Endometrial microvascular endothelial cells (primary cell): Measurements from ENCODE around the gene KCNMA1. TPM values are rescaled to one million over a fixed set of nuclear protein-coding genes. Genes with fewer than 3 reads are reported as not detected.
"Not testable (repeated sequence)": the region's sequence is repeated elsewhere in the genome, so short reads cannot be mapped to it uniquely, and the experiment has no call there.

Experiments
- in situ Hi-C: cut with HindIII; loops from 2 replicates; pipeline ENCODE4 v1.10.0; 2017; ENCODE audit warnings: low sequenced_read_pairs, low pct_unique_long_range_greater_than_20kb; ENCODE audit errors: inconsistent ontology term
- total RNA-seq: library from RNA; depleted of rRNA; stranded (reverse); fragments of >200 nt; gene quantifications from one replicate; pipeline ENCODE4 v1.2.3, GENCODE V29; 2015; ENCODE audit errors: inconsistent ontology term

Gene KCNMA1
- total RNA-seq, 1 donor from 2014 or later: 0.09 TPM

DNA sequence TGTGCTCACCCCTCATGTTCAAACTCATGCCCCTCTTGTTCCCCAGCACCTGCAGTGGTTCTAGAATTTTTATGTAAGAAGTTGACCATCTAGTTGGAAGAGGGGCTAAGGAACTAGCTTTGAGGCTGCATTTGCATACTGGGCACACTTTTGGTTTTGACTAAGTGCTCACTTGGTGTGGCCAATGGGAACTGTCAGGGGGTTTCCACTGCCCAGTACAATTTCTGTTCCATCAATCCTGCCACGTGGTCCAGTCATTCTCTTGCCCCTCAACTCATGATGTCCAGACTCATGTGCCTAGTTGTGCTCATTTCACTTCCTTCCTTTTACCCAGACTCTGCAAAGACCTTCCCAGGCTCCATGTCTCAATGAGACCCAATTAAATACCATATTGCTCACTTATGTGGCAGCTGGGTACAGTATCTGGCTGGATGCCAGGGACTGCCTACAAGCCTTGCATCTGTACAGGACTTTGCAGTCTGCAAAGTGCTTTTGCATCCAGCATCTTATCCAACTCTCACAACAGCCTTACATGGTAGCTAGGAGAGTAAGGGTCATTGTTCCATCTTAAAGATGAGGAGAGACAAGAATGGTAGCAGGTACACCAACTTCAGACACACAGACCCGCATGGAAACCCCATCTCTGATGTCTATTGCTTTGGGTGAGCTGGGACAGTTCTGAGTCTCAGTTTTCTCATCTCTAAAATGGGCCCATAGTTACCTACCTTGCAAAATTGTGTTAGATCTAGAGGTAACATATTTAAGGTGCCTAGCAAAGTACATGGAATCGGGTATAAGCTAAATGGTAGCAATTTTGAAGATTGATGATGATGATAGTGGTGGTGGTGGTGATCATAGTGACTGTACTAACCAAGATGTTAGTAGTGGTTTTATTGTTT lies 30.1 kb upstream of the KCNMA1 start:
- in situ Hi-C loops: no loop called here

DNA sequence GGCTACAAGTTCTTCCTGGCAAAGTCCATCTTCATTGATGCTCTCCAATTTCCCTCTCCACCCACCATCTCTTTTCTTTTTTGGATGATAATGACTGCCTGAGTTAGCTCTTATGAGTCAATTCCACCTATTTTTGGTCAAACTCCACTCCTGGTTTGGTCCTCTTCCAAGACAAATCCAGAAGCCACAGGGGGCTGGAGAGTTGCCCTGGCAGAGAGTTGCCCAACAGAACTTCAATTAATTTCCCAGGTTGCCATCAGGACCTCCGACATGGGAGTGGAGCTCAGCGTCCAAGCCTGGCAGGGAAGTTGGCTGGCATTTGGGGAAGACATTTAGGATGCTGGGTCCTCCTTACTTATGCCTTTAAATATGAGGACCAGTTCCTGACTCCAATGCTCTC lies 29.2 kb upstream of the KCNMA1 start:
- in situ Hi-C loops: no loop called here

DNA sequence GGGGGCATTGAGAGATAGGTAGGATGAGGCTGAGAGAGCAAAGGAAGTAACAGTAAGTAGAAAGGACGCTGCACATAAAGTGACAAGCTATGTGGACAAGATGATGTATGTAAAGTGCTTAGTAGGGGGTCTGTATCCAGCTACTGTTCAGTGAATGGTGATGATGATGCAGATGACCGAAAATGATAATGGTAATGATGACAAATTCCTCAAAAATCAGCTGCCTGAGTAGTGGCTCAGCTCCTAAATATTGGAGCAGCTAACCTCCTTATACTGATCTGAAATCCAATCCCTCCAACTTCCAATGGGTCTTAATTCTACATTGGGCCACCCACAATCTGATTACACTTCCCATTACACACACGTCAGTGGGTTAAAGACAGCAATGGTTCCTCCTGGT lies 27.1 kb upstream of the KCNMA1 start:
- in situ Hi-C loops: no loop called here

DNA sequence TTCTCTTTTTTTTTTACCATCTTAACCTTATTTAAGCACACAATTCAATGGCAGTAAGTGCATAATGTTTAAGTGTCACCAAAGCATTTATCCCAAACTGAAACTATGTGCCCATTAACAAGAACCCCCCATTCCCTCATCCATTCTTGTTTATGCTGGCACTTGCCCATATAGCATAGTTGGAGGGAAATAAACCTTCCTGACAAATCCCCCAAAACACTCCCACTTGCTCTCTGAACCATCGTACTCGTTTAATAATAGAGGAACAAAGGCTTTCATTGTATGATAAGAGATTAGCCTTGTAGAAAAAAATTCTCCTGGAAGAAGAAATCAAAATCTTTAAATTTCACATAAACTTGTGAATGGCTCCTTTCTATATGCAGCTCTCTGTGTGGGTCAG lies 26.4 kb upstream of the KCNMA1 start:
- in situ Hi-C loops: no loop called here

DNA sequence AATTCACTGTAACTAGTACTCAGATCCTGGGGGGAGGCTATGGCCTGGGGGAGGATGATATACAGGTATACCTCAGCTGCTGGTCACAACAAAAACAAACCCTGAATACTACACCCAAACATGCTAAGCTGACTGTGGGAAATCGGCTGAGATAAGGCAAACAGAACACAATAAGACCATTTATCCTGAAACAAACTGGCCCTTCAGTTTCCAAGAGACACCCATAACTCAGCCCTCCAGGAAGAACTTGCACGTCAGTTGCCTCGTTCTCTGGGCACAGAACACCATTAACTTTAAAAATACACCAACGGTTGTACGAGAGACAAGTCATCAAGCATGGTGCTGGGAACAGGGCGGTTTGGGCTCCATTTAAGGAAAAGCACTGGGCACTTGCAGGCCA lies 24.1 kb upstream of the KCNMA1 start:
- in situ Hi-C loops: no loop called here

DNA sequence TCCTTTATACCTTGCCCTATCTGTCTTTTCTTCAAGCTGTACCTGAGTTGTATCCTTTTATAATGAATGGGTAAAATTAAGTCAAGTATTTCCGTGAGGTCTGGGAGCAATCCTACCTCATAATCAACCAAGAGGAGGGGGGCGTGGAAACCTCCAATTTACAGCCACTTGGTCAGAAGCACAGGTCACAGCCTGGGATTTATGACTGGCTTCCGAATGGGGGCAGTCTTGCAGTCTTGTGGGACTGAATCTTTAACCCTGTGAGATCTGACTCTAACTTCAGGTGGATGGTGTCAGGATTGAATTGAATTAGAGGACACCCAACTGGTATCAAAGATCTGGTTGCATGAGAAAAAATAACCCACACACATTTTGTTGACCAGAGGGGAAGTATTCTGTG lies 23.5 kb upstream of the KCNMA1 start:
- in situ Hi-C loops: no loop called here

DNA sequence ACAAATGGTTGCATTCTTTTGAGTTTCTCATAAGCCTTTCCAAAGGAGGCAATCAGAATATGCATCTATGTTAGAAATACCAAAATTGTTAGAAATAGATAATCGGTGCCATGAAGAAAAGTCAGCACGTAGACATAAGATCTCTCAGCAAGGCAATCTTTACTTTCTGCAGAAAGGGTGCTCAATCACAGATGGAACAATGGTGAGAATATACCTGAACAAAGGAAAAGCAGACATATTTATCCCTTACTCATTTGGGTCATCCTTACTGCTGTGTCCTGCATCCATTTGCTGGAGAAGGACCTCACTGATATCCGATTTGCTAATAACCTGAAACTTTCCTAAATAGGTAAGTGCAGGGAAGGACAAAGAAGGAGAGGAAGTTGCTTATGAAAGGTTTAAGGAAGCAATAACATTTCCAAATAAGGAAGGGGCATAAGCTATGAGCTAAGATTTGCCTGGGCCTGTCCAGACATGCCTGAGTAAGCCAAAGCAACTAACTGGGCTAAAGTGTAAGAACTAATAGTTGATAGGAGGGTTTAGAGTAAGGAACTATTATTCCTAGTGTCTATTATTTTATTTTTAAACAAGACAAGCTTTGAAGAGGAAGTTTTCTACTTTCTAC lies 21.6 kb upstream of the KCNMA1 start:
- in situ Hi-C loops: not testable (repeated sequence)

DNA sequence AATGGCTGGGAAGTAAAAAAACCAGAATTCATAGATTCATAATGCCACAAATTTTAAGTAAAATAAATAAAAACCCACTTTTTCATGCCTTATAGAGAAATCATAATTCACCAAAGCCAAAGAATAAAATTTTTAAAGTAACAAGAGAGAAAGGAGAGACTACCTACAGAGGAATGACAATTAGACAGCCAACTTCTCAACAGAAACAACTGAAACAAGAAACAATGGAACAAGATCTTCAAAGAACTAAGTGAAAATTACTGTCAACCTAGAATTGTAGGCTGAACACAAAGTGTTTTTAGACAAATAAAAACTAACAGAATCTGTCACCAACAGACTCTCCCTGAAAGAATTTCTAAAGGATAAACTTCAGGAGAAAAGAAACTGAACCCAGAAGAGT lies 15.6 kb upstream of the KCNMA1 start:
- in situ Hi-C loops: no loop called here

DNA sequence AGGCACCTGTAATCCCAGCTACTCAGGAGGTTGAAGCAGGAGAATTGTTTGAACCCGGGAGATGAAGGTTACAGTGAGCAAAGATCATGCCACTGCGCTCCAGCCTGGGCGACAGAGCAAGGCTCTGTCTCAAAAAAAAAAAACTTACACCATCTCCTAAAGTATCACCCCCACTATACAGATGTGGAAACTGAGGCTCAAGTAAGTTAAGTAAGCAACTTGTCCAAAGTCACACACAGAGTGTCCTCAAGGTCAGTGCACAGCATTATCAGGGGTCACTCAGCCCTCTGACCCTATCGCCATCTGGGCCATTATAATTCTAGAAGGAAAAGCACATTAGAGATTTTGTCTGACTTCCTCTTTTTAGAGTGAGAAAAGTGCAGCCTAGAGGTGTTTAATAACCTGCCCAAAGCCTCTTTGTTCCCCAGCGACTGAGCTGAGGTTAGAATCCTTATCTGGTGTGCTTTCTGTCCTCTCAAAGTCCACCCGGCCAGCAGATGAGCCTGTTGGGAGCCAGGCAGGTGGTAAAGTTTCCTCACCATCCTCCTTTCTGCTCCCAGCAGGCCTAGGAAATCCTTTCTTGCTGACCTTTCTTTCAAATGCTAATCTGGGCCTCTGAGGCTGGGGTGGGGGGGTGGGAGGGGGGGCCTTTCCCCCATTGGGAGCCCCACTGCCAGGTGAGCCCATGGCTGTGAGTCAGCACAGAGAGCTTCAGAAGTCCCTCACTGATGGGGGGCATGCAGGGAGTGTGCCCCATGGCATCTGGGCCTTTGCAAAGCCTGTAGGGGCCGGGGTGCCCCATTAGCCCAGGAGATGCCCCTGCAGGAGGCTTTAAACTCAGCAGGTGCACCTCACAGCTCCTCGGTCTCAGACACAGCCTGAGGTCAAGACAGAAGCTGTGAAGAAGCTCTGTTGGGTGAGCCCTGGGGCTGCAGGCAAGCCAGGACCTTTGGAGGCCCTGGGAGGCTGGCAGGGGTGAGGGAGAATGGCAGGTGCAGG lies 12.0 kb upstream of the KCNMA1 start:
- in situ Hi-C loops: no loop called here

DNA sequence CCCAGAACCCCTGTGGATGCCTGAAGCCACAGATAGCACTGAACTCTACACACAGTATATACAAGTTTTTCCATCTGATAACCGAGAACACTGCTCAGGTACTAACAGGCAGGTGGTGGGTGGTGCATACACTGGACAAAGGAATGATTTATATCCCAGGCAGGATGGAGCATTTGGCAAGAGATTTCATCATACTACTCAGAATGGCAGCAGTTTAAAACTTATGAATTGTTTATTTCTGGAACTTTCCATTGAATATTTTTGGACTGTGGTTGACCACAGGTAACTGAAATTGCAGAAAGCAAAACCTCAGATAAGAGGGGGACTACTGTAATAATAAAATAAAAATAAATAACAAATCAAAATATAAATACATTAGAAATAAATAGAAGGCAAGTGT lies 10.9 kb upstream of the KCNMA1 start:
- in situ Hi-C loops: no loop called here

DNA sequence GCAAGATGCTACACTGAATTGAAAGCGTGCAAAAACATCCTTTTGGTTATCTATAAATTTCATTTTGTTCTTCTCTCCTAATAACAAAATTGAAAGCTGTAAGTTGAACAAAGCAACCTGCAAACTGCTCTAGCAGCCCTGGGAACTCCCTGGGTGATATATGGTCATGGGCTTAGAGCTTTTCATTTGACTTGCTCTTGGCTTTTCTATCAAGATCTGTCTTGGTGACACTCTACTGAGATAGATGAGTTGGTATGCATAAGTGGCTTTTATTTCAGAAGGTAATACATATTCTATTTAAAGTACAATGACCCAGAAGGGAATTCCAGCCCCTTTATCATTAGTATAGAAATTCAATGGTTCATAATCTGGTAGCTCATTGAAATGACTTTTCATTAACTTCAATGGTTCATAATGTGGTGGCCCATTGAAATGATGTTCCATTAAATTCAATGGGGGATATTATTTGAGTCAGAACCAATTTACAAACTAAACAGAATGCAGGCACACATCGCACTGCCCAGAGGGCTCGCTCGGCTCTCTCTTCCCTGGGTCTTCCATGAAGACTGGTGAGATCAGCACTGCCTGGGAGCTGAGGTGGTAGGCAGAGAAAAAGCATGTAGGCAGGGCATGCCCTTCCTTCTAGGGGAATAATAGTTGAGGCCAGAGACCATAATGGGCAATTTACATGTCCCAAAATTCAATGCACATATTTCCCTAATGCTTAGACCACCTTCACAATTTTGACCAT lies 10.1 kb upstream of the KCNMA1 start:
- in situ Hi-C loops: no loop called here

DNA sequence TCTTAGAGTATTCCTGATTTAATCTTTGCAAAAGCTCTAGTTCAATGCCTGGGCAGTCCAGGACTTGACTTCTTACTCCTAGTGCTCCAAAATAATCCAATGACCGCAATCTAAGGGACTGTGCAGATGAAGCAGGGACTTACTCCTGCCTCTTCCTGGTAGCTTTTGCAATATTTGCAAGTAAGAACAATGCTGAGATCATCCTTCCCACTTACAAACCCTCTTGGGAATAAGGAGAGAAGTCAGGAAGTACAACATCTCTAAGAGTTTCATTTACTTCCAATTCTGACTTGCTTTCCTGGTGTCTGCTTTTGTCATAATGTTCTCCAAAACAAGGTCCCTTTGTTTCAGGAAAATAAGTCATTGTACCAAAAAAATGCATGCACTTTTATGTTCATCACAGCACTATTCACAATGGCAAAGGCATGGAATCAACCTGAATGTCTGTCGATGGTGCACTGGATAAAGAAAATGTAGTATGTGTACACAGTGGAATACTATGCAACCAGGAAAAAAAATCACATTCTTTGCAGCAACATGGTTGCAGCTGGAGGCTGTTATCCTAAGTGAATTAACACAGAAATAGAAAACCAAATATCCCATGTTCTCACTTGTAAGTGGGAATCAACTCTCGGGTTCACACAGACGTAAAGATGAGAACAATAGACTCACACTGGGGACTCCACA lies 7.1 kb upstream of the KCNMA1 start:
- in situ Hi-C loops: no loop called here

DNA sequence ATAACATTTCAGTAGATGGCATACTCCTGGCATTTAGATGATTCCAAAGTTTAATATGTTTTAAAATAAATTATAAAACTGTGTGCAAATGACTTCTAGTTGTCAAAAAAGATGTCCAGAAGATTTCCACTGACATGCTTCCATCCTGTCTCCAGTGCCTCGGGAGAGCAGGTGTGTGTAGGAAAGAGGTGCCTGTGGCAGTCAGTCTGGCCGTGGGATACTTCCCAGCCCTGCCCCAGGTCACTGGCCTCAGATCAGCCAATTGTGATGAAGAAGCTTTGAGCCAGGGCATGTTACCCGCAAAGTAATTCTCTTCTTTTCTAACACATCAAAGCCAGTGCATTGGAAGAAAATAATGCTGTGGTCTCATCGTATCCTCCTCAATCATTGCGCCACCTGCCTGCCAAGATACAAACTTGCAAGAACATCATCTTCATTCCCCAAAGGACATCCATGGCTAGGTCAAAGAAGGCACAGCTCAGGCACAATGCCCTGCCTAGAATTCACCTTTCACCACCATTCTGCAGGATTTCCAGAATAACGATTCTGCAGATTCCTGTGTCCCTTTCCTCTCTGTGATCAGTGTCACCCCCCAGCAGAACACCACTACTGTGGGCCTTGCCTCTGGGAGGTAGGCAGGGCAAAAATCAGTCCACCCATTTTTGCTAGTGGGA lies 6.3 kb upstream of the KCNMA1 start:
- in situ Hi-C loops: no loop called here

DNA sequence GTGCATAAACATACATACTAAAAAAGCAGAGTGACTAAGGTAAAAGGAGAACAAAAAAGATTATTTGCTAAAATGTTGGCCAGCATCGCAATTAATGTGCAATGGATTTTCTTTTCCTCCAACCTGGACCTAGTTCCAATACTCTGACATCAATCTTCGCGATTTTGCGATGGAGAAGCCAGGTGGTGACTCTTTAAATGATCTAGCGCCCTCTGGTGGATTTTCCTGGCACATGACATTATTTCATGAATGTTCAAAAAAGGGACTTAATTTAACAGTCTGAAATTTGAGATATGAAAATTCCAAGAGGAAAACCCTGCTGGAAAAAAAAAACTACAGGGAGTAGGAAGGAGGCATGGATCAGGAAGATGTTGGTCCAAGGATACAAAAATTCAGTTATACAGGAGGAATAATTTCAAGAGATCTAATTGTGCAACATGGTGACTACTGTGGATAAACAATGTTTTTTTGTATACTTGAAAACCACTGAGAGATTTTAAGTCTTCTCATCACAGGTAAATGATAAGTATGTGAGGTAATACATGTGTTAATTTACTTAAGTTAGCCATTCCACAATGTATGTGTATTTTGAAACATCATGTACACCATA lies 4.3 kb upstream of the KCNMA1 start:
- in situ Hi-C loops: no loop called here

DNA sequence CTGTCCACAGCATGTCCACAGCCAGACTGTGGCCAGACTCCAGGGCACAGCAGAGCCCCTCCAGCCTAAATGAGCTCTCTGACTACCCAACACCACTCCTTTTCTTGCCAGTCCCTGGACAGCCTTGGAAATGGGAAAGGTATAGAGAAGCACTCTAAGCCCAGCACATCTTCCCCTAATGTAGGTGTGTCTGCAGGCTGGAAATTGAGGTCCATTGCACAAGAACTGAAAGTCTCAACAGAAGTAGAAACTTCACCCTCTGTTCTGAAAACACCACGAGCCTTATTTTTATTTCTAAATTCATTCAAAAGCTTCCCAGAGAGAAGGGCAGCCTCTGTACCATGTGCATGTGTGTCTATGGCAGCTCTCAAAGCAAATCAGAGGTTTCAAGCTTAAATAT lies 3.7 kb upstream of the KCNMA1 start:
- in situ Hi-C loops: no loop called here

DNA sequence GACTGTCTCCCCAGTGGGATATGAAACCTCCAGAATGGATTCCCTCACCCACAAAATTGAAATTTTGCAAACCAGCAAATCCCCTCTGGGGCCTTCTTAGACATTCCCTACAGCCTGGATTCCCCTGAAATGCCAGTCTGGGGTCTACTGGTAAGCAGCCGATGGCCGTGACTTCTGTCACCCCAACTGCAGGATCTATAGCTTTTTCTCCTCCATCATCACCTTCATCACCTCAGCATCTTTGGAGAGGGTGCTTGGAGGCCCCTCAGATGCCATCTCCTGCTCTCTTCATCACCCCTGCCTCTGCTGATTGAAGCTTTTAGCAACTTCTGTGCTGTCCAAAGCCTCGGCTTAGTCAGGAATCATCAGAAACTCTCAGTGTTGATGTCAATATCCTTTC lies 2.6 kb upstream of the KCNMA1 start:
- in situ Hi-C loops: no loop called here

DNA sequence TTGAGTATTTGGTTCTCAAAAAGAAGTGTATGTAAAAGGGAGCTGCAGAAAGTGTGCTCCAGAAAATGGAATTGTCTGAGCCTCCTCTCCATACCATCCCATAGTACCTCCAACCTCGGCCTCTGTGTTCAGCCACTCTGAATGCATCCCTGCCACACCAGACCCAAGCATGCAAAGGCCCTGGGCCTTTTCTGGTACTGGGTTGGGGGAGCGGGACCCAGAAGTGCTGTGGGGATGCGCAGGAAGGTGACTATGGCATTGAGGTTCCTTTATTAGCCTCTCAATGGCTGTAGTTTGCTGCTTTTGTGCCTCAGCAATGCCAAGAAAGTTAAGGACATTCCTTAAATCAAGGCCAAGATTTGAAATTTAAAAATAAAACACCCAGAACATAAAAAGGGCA lies 2.1 kb upstream of the KCNMA1 start:
- in situ Hi-C loops: no loop called here
